Mesenchymal stem cell (in vitro differentiated cells and primary cell): ENCODE results near the gene ME3.
A peak's percentile ranks its signal among the peaks of the same experiment; 100 is the strongest.

Source experiments
- DNase-seq: peaks from one replicate; pipeline ENCODE4 v3.0.0-alpha.2; 2013
- H2AFZ ChIP-seq: one replicate; pipeline ENCODE4 v1.6.1; 2013; ENCODE audit warnings: low read depth, mild to moderate bottlenecking, control low read depth, inconsistent platforms, low read length, moderate library complexity
- H2AK5ac ChIP-seq: 2 replicates; pipeline ENCODE4 v1.6.1; 2013; ENCODE audit warnings: low read length, moderate library complexity, mild to moderate bottlenecking, inconsistent platforms; ENCODE audit not compliant: severe bottlenecking
- H2BK120ac ChIP-seq: one replicate; pipeline ENCODE4 v1.6.1; 2013; ENCODE audit warnings: low read depth, mild to moderate bottlenecking, inconsistent platforms, low read length, moderate library complexity
- H2BK12ac ChIP-seq, 2 experiments: one replicate each; pipeline ENCODE4 v1.6.1; 2013; ENCODE audit warnings: inconsistent platforms in 2 of 2, low read length in 2 of 2, mild to moderate bottlenecking in 2 of 2, moderate library complexity in 2 of 2, control low read depth in 1 of 2
- H2BK15ac ChIP-seq: one replicate; pipeline ENCODE4 v1.6.1; 2013; ENCODE audit warnings: mild to moderate bottlenecking, low read depth, inconsistent platforms; ENCODE audit not compliant: poor library complexity, severe bottlenecking
- H2BK5ac ChIP-seq: 2 replicates; pipeline ENCODE4 v1.6.1; 2013; ENCODE audit warnings: low read depth, mild to moderate bottlenecking, low read length, control low read depth, inconsistent platforms; ENCODE audit not compliant: poor library complexity, severe bottlenecking
- H3K14ac ChIP-seq, 2 experiments: one replicate each; pipeline ENCODE4 v1.6.1; 2013; ENCODE audit warnings: inconsistent platforms in 2 of 2, low read length in 2 of 2, control low read depth in 1 of 2, mild to moderate bottlenecking in 1 of 2, moderate library complexity in 1 of 2
- H3K18ac ChIP-seq, 2 experiments: one replicate each; pipeline ENCODE4 v1.6.1; 2013; ENCODE audit warnings: inconsistent platforms in 2 of 2, low read length in 2 of 2, control low read depth in 1 of 2, low read depth in 1 of 2, mild to moderate bottlenecking in 1 of 2
- H3K23ac ChIP-seq, 2 experiments: one replicate each; pipeline ENCODE4 v1.6.1; 2013; ENCODE audit warnings: inconsistent platforms in 2 of 2, low read length in 2 of 2, mild to moderate bottlenecking in 2 of 2, moderate library complexity in 2 of 2, control low read depth in 1 of 2
- H3K27ac ChIP-seq: 2 replicates; pipeline ENCODE4 v1.5.1; 2013; ENCODE audit warnings: mild to moderate bottlenecking, moderate library complexity, low read length, control low read depth, inconsistent platforms; ENCODE audit not compliant: poor library complexity, severe bottlenecking
- H3K27me3 ChIP-seq, 2 experiments: 2 replicates each; pipeline versions ENCODE4 v1.6.1 to v1.7.0; 2013; ENCODE audit warnings: low read length in 2 of 2, mild to moderate bottlenecking in 2 of 2, moderate library complexity in 2 of 2, control low read depth in 1 of 2, inconsistent platforms in 1 of 2; ENCODE audit not compliant: control insufficient read depth in 1 of 2, insufficient read depth in 1 of 2
- H3K36me3 ChIP-seq, 2 experiments: 2 replicates each; pipeline versions ENCODE4 v1.6.1 to v1.7.0; 2013; ENCODE audit warnings: low read length in 2 of 2, control low read depth in 1 of 2, inconsistent platforms in 1 of 2, low read depth in 1 of 2, mild to moderate bottlenecking in 1 of 2; ENCODE audit not compliant: insufficient read depth in 2 of 2, control insufficient read depth in 1 of 2
- H3K4ac ChIP-seq, 2 experiments: one replicate each; pipeline ENCODE4 v1.6.1; 2013; ENCODE audit warnings: inconsistent platforms in 2 of 2, low read length in 2 of 2, mild to moderate bottlenecking in 2 of 2, moderate library complexity in 2 of 2, control low read depth in 1 of 2, low read depth in 1 of 2
- H3K4me1 ChIP-seq: 2 replicates; pipeline ENCODE4 v1.6.1; 2013; ENCODE audit warnings: low read depth, low read length, control low read depth; ENCODE audit not compliant: control insufficient read depth, insufficient read depth
- H3K4me2 ChIP-seq: 2 replicates; pipeline ENCODE4 v1.6.1; 2013; ENCODE audit warnings: low read length, mild to moderate bottlenecking, inconsistent platforms; ENCODE audit not compliant: poor library complexity, severe bottlenecking
- H3K4me3 ChIP-seq, 2 experiments: 2 replicates each; pipeline versions ENCODE4 v1.5.1 to v1.7.0; 2013; ENCODE audit warnings: low read length in 2 of 2, mild to moderate bottlenecking in 2 of 2, control low read depth in 1 of 2, low read depth in 1 of 2; ENCODE audit not compliant: insufficient read depth in 1 of 2
- H3K79me1 ChIP-seq: replicated peaks from 2 replicates; pipeline ENCODE4 v1.6.1; 2013; ENCODE audit warnings: mild to moderate bottlenecking, control low read depth, low read length, inconsistent platforms; ENCODE audit not compliant: poor library complexity, severe bottlenecking
- H3K9ac ChIP-seq: 2 replicates; pipeline ENCODE4 v1.7.0; 2013; ENCODE audit warnings: mild to moderate bottlenecking, low read length, moderate library complexity
- H3K9me3 ChIP-seq: 2 replicates; pipeline ENCODE4 v1.7.0; 2013; ENCODE audit warnings: mild to moderate bottlenecking, low read length; ENCODE audit not compliant: control insufficient read depth
- H4K8ac ChIP-seq: one replicate; pipeline ENCODE4 v1.6.1; 2013; ENCODE audit warnings: inconsistent platforms, mild to moderate bottlenecking, low read length, moderate library complexity
- H4K91ac ChIP-seq: one replicate; pipeline ENCODE4 v1.6.1; 2013; ENCODE audit warnings: mild to moderate bottlenecking, low read length, inconsistent platforms
- WGBS: methylation state at CpG from one replicate; pipeline ENCODE4 v1.1.7; 2013; ENCODE audit warnings: mixed read lengths; 5-methylcytosine and 5-hydroxymethylcytosine counted together

The ME3 gene

DNA sequence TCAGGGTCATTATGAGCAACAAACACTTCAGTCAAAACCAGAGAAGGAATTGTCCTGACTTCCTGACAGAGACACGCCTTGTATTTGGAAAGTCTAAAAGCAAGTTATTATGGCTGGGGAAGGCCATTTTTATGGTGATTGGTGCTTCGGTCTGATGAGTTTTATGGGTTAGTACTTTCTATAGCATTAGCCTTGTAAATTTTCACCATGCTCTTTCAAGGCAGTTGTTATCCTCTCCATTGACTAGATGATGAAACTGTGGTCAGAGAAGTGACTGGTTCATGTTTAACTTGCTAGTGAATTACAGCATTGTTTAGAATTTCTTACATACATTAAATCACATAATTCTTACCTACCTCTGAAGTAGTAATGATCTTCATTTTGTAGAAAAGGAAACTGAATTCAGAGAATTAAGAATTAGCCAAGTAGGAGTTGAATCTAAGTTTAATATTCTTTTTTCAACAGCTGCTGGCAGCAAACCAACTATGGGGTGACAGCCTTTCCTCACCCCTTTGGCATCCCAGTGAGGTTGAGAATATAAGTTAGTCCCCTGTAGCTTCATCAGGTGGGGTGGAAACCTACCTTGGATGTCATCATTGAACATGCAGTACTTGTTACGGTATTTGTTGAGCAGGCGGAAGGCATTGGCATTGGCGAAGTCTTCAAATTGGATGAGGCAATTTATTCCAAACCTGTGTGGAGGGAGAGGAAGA is 207.8 kb downstream of the ME3 start:
- Histone ChIP-seq H3K36me3 (peaks cover 5 to 8% of the 10 kb centered on the region in 2 experiments), H3K4me2 (no peak overlapping the region), H4K91ac (no peak overlapping the region), H3K9me3 (no peaks in the 10 kb centered on the region), H3K27ac (peak overlapping the region; percentile 45), H2AFZ (no peak overlapping the region), H2BK15ac (no peak overlapping the region), H3K4me3 (no peak overlapping the region), H3K4ac (no peak overlapping the region), H3K18ac (peak overlapping the region in 1 of 2 experiments; percentile 28), H2AK5ac (peak overlapping the region; percentile 72), H3K23ac (no peak overlapping the region), H4K8ac (no peak overlapping the region), H2BK12ac (no peak overlapping the region), H2BK5ac (no peak overlapping the region), H3K27me3 (no peaks in the 10 kb centered on the region), H3K79me1 (no peaks in the 10 kb centered on the region), H3K9ac (no peak overlapping the region), H3K4me1 (peaks cover 24% of the 10 kb centered on the region), H2BK120ac (no peak overlapping the region), H3K14ac (no peak overlapping the region)
- DNase-seq, result no peak
- WGBS, result 84% methylated on average over 5 of the region's 5 CpGs

DNA sequence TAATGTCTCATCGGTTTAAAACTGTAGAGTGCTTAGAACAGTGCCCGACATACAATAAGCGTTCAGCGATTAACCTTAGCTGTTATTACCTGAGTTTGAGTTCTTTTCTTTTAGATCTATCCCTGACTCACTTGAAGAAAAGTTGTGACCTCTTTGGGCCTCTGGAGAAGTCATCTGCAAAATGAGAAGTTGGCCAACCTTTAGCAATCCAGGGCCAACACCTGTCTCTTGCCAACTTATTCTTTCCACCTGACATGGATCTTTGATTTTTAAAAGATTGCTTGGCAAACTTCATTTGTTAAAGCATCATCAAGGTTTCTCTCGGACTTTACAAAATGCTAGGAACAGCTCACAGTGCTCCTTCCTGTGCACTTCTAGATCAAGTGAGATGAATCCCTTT is 208.5 kb downstream of the ME3 start:
- H3K79me1 ChIP-seq, result no peaks in the 10 kb centered on the region
- H3K9me3 ChIP-seq, result no peaks in the 10 kb centered on the region
- H3K4me1 ChIP-seq, result peaks cover 27% of the 10 kb centered on the region
- H2BK5ac ChIP-seq, result no peak overlapping the region
- peak overlapping the region; percentile 38 for H3K27ac ChIP-seq
- no peak overlapping the region for H3K14ac ChIP-seq
- no peak overlapping the region for H4K91ac ChIP-seq
- WGBS, result 98% methylated on average over 5 of the region's 5 CpGs
- no peak overlapping the region for H4K8ac ChIP-seq
- H3K4me3 ChIP-seq, result no peak overlapping the region
- no peak overlapping the region for H2BK15ac ChIP-seq
- DNase-seq, result no peak
- no peak overlapping the region for H2BK120ac ChIP-seq
- H2AFZ ChIP-seq, result no peak overlapping the region
- H3K27me3 ChIP-seq, result no peaks in the 10 kb centered on the region
- peak overlapping the region; percentile 72 for H2AK5ac ChIP-seq
- H3K4ac ChIP-seq, result peak overlapping the region in 1 of 2 experiments; percentile 21
- H3K4me2 ChIP-seq, result no peak overlapping the region
- no peak overlapping the region for H3K9ac ChIP-seq
- H3K18ac ChIP-seq, result no peak overlapping the region
- no peak overlapping the region for H3K23ac ChIP-seq
- peaks cover 5 to 8% of the 10 kb centered on the region in 2 experiments for H3K36me3 ChIP-seq
- no peak overlapping the region for H2BK12ac ChIP-seq

DNA sequence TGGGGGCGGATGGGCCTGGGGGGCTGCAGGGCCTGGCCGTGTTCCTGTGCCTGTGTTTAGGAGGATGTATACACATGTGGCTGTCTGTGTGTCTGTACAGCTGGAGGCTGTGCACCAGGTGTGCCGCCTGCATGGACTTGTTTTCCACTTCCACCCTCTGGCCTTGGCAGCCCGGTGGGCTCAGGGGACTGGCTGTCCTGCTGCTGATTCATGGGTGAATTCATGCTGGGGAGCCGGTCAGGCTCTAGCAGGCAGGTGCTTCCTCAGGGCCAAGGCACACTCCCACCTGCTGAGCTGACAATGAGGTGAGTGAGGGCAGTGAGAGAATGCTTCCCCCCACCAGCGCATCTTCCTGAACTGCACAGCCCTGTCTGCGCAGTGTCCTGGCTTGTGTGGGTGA is 209.3 kb downstream of the ME3 start:
- Histone ChIP-seq H3K14ac (peak overlapping the region in 1 of 2 experiments; percentile 69), H3K9me3 (no peaks in the 10 kb centered on the region), H3K4me2 (no peak overlapping the region), H3K27me3 (no peaks in the 10 kb centered on the region), H2AK5ac (peak overlapping the region; percentile 92), H3K79me1 (no peaks in the 10 kb centered on the region), H2BK120ac (no peak overlapping the region), H2BK12ac (peak overlapping the region in 1 of 2 experiments; percentile 37), H3K18ac (peak overlapping the region in 1 of 2 experiments; percentile 63), H3K27ac (no peak overlapping the region), H4K91ac (peak overlapping the region; percentile 64), H2BK15ac (no peak overlapping the region), H2BK5ac (no peak overlapping the region), H3K4me3 (no peak overlapping the region), H3K36me3 (peaks cover 5 to 8% of the 10 kb centered on the region in 2 experiments), H4K8ac (no peak overlapping the region), H3K9ac (no peak overlapping the region), H3K23ac (no peak overlapping the region), H2AFZ (no peak overlapping the region), H3K4me1 (peaks cover 30% of the 10 kb centered on the region), H3K4ac (no peak overlapping the region)
- WGBS, result 96% methylated on average over 7 of the region's 7 CpGs
- DNase-seq, result no peak

DNA sequence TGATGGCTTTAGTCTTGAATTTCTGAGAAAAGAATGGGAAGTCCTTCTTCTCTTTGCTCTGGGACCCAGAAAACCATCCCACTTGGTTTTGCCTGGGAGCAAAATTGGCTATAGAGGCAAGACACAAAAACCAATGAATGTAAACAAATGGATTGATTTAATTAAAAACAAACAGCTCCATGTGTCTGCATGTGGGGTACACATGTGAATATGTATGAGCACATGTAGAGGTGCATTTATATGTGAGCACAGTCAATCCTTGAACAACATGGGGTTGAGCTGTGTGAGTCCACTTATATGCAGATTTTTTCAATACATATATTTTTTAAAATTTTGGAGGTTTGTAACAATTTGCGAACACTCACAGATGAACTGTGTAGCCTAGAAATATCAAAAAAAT is 210.5 kb downstream of the ME3 start:
- no peak overlapping the region for H3K4me2 ChIP-seq
- H2AFZ ChIP-seq, result no peak overlapping the region
- H2BK5ac ChIP-seq, result no peak overlapping the region
- no peak overlapping the region for H3K4me3 ChIP-seq
- H3K27ac ChIP-seq, result no peak overlapping the region
- H3K14ac ChIP-seq, result no peak overlapping the region
- H2BK12ac ChIP-seq, result no peak overlapping the region
- H3K4ac ChIP-seq, result no peak overlapping the region
- H3K9ac ChIP-seq, result no peak overlapping the region
- H2AK5ac ChIP-seq, result peak overlapping the region; percentile 8
- no peak overlapping the region for H3K18ac ChIP-seq
- no peak overlapping the region for H2BK15ac ChIP-seq
- no peaks in the 10 kb centered on the region for H3K79me1 ChIP-seq
- H3K4me1 ChIP-seq, result peaks cover 30% of the 10 kb centered on the region
- H4K8ac ChIP-seq, result no peak overlapping the region
- no peak for DNase-seq
- WGBS, result no CpG with 5 or more reads among the region's 1 CpG
- no peak overlapping the region for H3K23ac ChIP-seq
- H2BK120ac ChIP-seq, result no peak overlapping the region
- no peaks in the 10 kb centered on the region for H3K9me3 ChIP-seq
- H4K91ac ChIP-seq, result no peak overlapping the region
- no peaks in the 10 kb centered on the region for H3K27me3 ChIP-seq
- H3K36me3 ChIP-seq, result peaks cover 5 to 8% of the 10 kb centered on the region in 2 experiments
